IPS-11a (cell line): ENCODE data around the gene LACTBL1.
"Not testable (repeated sequence)": the region's sequence is repeated elsewhere in the genome, so short reads cannot be mapped to it uniquely, and the experiment has no call there.

Source experiments
- H3K4me3 ChIP-seq: one replicate; pipeline ENCODE4 v1.5.1; 2013; ENCODE audit warnings: low read depth, low read length, control low read depth

The LACTBL1 gene

GRCh38 chr1:22945171-22945570, 27.5 kb downstream of the LACTBL1 start:
- not testable (repeated sequence) for H3K4me3 ChIP-seq

- H3K4me3 ChIP-seq: no peak overlapping the region
Measured at GRCh38 chr1:22944346-22945055, 28.2 kb downstream of the LACTBL1 start.

- H3K4me3 ChIP-seq: no peak overlapping the region
Measured at GRCh38 chr1:22941257-22941656, 31.4 kb downstream of the LACTBL1 start.

GRCh38 chr1:22936681-22937080, 36.0 kb downstream of the LACTBL1 start:
- H3K4me3 ChIP-seq: no peak overlapping the region

- no peak overlapping the region for H3K4me3 ChIP-seq
Measured at GRCh38 chr1:22935433-22935832, 37.2 kb downstream of the LACTBL1 start.

- H3K4me3 ChIP-seq: no peak overlapping the region
Measured at GRCh38 chr1:22932803-22933470, 39.7 kb downstream of the LACTBL1 start.

GRCh38 chr1:22930240-22930912, 42.3 kb downstream of the LACTBL1 start:
- H3K4me3 ChIP-seq: no peak overlapping the region

- H3K4me3 ChIP-seq: no peak overlapping the region
Measured at GRCh38 chr1:22925111-22925510, 47.6 kb downstream of the LACTBL1 start.

GRCh38 chr1:22922640-22923039, 50.0 kb downstream of the LACTBL1 start:
- no peak overlapping the region for H3K4me3 ChIP-seq

- H3K4me3 ChIP-seq: no peak overlapping the region
Measured at GRCh38 chr1:22921452-22922126, 51.1 kb downstream of the LACTBL1 start.

GRCh38 chr1:22920734-22921451, 51.8 kb downstream of the LACTBL1 start:
- H3K4me3 ChIP-seq: no peak overlapping the region

- H3K4me3 ChIP-seq: no peak overlapping the region
Measured at GRCh38 chr1:22920026-22920733, 52.5 kb downstream of the LACTBL1 start.

GRCh38 chr1:22919341-22920025, 53.2 kb downstream of the LACTBL1 start:
- H3K4me3 ChIP-seq: no peak overlapping the region

- no peak overlapping the region for H3K4me3 ChIP-seq
Measured at GRCh38 chr1:22918644-22919043, 54.0 kb downstream of the LACTBL1 start.

GRCh38 chr1:22917989-22918388, 54.7 kb downstream of the LACTBL1 start:
- H3K4me3 ChIP-seq: no peak overlapping the region

- H3K4me3 ChIP-seq: no peak overlapping the region
Measured at GRCh38 chr1:22916471-22916820, 56.2 kb downstream of the LACTBL1 start.

GRCh38 chr1:22915816-22916470, 56.7 kb downstream of the LACTBL1 start:
- no peak overlapping the region for H3K4me3 ChIP-seq

- H3K4me3 ChIP-seq: no peak overlapping the region
Measured at GRCh38 chr1:22915231-22915630, 57.4 kb downstream of the LACTBL1 start.

GRCh38 chr1:22914633-22915217, 57.9 kb downstream of the LACTBL1 start:
- no peak overlapping the region for H3K4me3 ChIP-seq
